Thoracic aorta (tissue), 2 donors: ENCODE results near the gene CHST11. TPM values are rescaled to one million over a fixed set of nuclear protein-coding genes. Genes with fewer than 3 reads are reported as not detected.
A peak's percentile ranks its signal among the peaks of the same experiment; 100 is the strongest.

Source experiments
- ATAC-seq: fragments of 150-250 bp; one replicate; pipeline ENCODE4 v1.8.0; 2017; ENCODE audit warnings: low read depth; ENCODE audit not compliant: insufficient number of reproducible peaks, low FRiP score
- DNase-seq: peaks from one replicate; pipeline ENCODE4 v3.0.0-alpha.2; 2020; ENCODE audit warnings: low spot score
- H3K27ac ChIP-seq, 2 donors: fragments of 200-600 bp; sonication (generic); 1 replicate in 1 of 2; 2 replicates in 1 of 2; pipeline ENCODE4 v1.5.1; 2016; ENCODE audit warnings: mild to moderate bottlenecking in 2 of 2, moderate library complexity in 2 of 2
- H3K27me3 ChIP-seq: fragments of 200-600 bp; sonication (generic); replicated peaks from 2 replicates; pipeline ENCODE4 v1.6.0; 2016; ENCODE audit warnings: mild to moderate bottlenecking; ENCODE audit not compliant: insufficient read depth
- H3K36me3 ChIP-seq: fragments of 200-600 bp; sonication (generic); one replicate; pipeline ENCODE4 v1.5.1; 2016
- H3K4me1 ChIP-seq, 2 donors: fragments of 200-600 bp; sonication (generic); 1 replicate in 1 of 2; 2 replicates in 1 of 2; pipeline versions ENCODE4 v1.5.1 to v1.6.0; 2016; ENCODE audit warnings: low read depth in 2 of 2, mild to moderate bottlenecking in 1 of 2; ENCODE audit not compliant: control insufficient read depth in 1 of 2
- H3K4me3 ChIP-seq: fragments of 200-600 bp; sonication (generic); 2 replicates; pipeline ENCODE4 v1.5.1; 2016; ENCODE audit warnings: mild to moderate bottlenecking
- H3K9me3 ChIP-seq: fragments of 200-600 bp; sonication (generic); 2 replicates; pipeline ENCODE4 v1.5.1; 2016
- CTCF ChIP-seq: fragments of 200-600 bp; sonication (generic); IDR thresholded peaks from one replicate; pipeline ENCODE4 v1.5.1; 2019; ENCODE audit warnings: antibody characterized with exemption
- total RNA-seq, 2 donors: library from RNA; depleted of rRNA; stranded (reverse); fragments of >200 nt; gene quantifications; one replicate each; pipeline versions ENCODE4 v1.1.0 to v1.2.3, GENCODE V29; 2016

The CHST11 gene
- total RNA-seq, 2 donors from 2014 or later: 41.9 to 79.3 TPM

- H3K27me3 ChIP-seq: no peaks in the 10 kb centered on the region
- H3K9me3 ChIP-seq: no peaks in the 10 kb centered on the region
- peak; percentile 68 for ATAC-seq
- H3K4me1 ChIP-seq: peaks cover 46 to 79% of the 10 kb centered on the region in 2 donors
- DNase-seq: peak; percentile 85
- H3K27ac ChIP-seq: peak overlapping the region; percentile 75 to 81
- peak overlapping the region; percentile 6 for H3K4me3 ChIP-seq
- no peak for TF ChIP-seq CTCF
- H3K36me3 ChIP-seq: no peaks in the 10 kb centered on the region
These were observed 214.8 kb downstream of the CHST11 start for GRCh38 chr12:104671409-104672095.

GRCh38 chr12:104672096-104672445, 215.3 kb downstream of the CHST11 start:
- Histone ChIP-seq H3K4me1 (peaks cover 46 to 73% of the 10 kb centered on the region in 2 donors), H3K9me3 (no peaks in the 10 kb centered on the region), H3K27me3 (no peaks in the 10 kb centered on the region), H3K4me3 (peak overlapping the region; percentile 6), H3K27ac (peak overlapping the region; percentile 75 to 81), H3K36me3 (no peaks in the 10 kb centered on the region)
- no peak for TF ChIP-seq CTCF
- DNase-seq (no peak), ATAC-seq (no peak)

- peak; percentile 67 for DNase-seq
- peak; percentile 72 for ATAC-seq
- Histone ChIP-seq H3K36me3 (no peaks in the 10 kb centered on the region), H3K27me3 (no peaks in the 10 kb centered on the region), H3K27ac (peak overlapping the region; percentile 75 to 81), H3K4me3 (peak overlapping the region; percentile 6), H3K9me3 (no peaks in the 10 kb centered on the region), H3K4me1 (peaks cover 46 to 67% of the 10 kb centered on the region in 2 donors)
- TF ChIP-seq CTCF: no peak
These were observed 215.9 kb downstream of the CHST11 start for GRCh38 chr12:104672501-104673265.

- ATAC-seq (no peak), DNase-seq (no peak)
- Histone ChIP-seq H3K9me3 (no peaks in the 10 kb centered on the region), H3K27ac (peak overlapping the region; percentile 34 to 75), H3K4me3 (no peak overlapping the region), H3K27me3 (no peaks in the 10 kb centered on the region), H3K4me1 (peaks cover 46 to 61% of the 10 kb centered on the region in 2 donors), H3K36me3 (no peaks in the 10 kb centered on the region)
- TF ChIP-seq CTCF: no peak
These were observed 216.5 kb downstream of the CHST11 start for GRCh38 chr12:104673294-104673693.

- Histone ChIP-seq H3K9me3 (no peaks in the 10 kb centered on the region), H3K4me3 (peak overlapping the region; percentile 26), H3K4me1 (peaks cover 46 to 55% of the 10 kb centered on the region in 2 donors), H3K27ac (peak overlapping the region in 1 of 2 donors; percentile 75), H3K36me3 (no peaks in the 10 kb centered on the region), H3K27me3 (no peaks in the 10 kb centered on the region)
- DNase-seq (no peak), ATAC-seq (no peak)
- no peak for TF ChIP-seq CTCF
These were observed 217.1 kb downstream of the CHST11 start for GRCh38 chr12:104673696-104674482.
